Activated naive CD8-positive, alpha-beta T cell treated with anti-CD3 and anti-CD28 coated beads for 36 hours (primary cell): Measurements from ENCODE around the gene TDG. TPM values are rescaled to one million over a fixed set of nuclear protein-coding genes. Genes with fewer than 3 reads are reported as not detected.
"Not testable (repeated sequence)": the region's sequence is repeated elsewhere in the genome, so short reads cannot be mapped to it uniquely, and the experiment has no call there.

Experiments
- DNase-seq: peaks from one replicate; pipeline ENCODE4 v3.0.0; 2021
- H3K27ac Mint-ChIP-seq: one replicate; pipeline ENCODE4 v1.8.0; 2022; ENCODE audit warnings: mild to moderate bottlenecking, moderate library complexity, mixed read lengths
- H3K27me3 Mint-ChIP-seq: one replicate; pipeline ENCODE4 v1.8.0; 2022; ENCODE audit warnings: mild to moderate bottlenecking, mixed read lengths
- H3K36me3 Mint-ChIP-seq: one replicate; pipeline ENCODE4 v1.8.0; 2021; ENCODE audit warnings: mild to moderate bottlenecking, mixed read lengths
- H3K4me1 Mint-ChIP-seq: one replicate; pipeline ENCODE4 v1.8.0; 2021; ENCODE audit warnings: mixed read lengths
- H3K4me3 Mint-ChIP-seq: one replicate; pipeline ENCODE4 v1.8.0; 2022; ENCODE audit warnings: mild to moderate bottlenecking, moderate library complexity, mixed read lengths
- H3K9me3 Mint-ChIP-seq: one replicate; pipeline ENCODE4 v1.8.0; 2022; ENCODE audit warnings: mixed read lengths
- total RNA-seq, 2 experiments: library from RNA; stranded (reverse); gene quantifications; one replicate each; pipeline ENCODE4 v1.2.3, GENCODE V29; 2021

The TDG gene
- total RNA-seq, 2 experiments from 2014 or later = 58.3 to 59.3 TPM

GRCh38 chr12:103986829-103987228 lies 21.2 kb downstream of the TDG start:
- no peak for DNase-seq
- Mint-ChIP-seq H3K4me3 (no peak overlapping the region), H3K27ac (no peak overlapping the region), H3K4me1 (no peaks in the 10 kb centered on the region), H3K36me3 (peaks cover 9% of the 10 kb centered on the region), H3K9me3 (no peaks in the 10 kb centered on the region), H3K27me3 (no peaks in the 10 kb centered on the region)

GRCh38 chr12:103994235-103994634 lies 28.6 kb downstream of the TDG start:
- no peaks in the 10 kb centered on the region for H3K4me1 Mint-ChIP-seq
- H3K27ac Mint-ChIP-seq = no peak overlapping the region
- no peaks in the 10 kb centered on the region for H3K9me3 Mint-ChIP-seq
- no peaks in the 10 kb centered on the region for H3K36me3 Mint-ChIP-seq
- no peaks in the 10 kb centered on the region for H3K27me3 Mint-ChIP-seq
- no peak for DNase-seq
- no peak overlapping the region for H3K4me3 Mint-ChIP-seq

- H3K9me3 Mint-ChIP-seq = no peaks in the 10 kb centered on the region
- H3K27ac Mint-ChIP-seq = no peak overlapping the region
- no peaks in the 10 kb centered on the region for H3K4me1 Mint-ChIP-seq
- peaks cover 3% of the 10 kb centered on the region for H3K27me3 Mint-ChIP-seq
- H3K4me3 Mint-ChIP-seq = no peak overlapping the region
- DNase-seq = no peak
- no peaks in the 10 kb centered on the region for H3K36me3 Mint-ChIP-seq
Measured at GRCh38 chr12:103996595-103996994, 30.9 kb downstream of the TDG start.

GRCh38 chr12:103997286-103997900 lies 31.7 kb downstream of the TDG start:
- H3K9me3 Mint-ChIP-seq = no peaks in the 10 kb centered on the region
- no peak for DNase-seq
- no peak overlapping the region for H3K4me3 Mint-ChIP-seq
- no peaks in the 10 kb centered on the region for H3K36me3 Mint-ChIP-seq
- peaks cover 3% of the 10 kb centered on the region for H3K27me3 Mint-ChIP-seq
- H3K4me1 Mint-ChIP-seq = no peaks in the 10 kb centered on the region
- H3K27ac Mint-ChIP-seq = no peak overlapping the region

GRCh38 chr12:103998976-103999375 lies 33.3 kb downstream of the TDG start:
- Mint-ChIP-seq H3K36me3 (no peaks in the 10 kb centered on the region), H3K27ac (no peak overlapping the region), H3K4me1 (no peaks in the 10 kb centered on the region), H3K9me3 (no peaks in the 10 kb centered on the region), H3K27me3 (peaks cover 15% of the 10 kb centered on the region), H3K4me3 (no peak overlapping the region)
- no peak for DNase-seq

GRCh38 chr12:104000807-104001434 lies 35.2 kb downstream of the TDG start:
- H3K4me1 Mint-ChIP-seq = no peaks in the 10 kb centered on the region
- H3K9me3 Mint-ChIP-seq = no peaks in the 10 kb centered on the region
- no peak overlapping the region for H3K27ac Mint-ChIP-seq
- H3K27me3 Mint-ChIP-seq = peaks cover 28% of the 10 kb centered on the region
- no peak for DNase-seq
- no peaks in the 10 kb centered on the region for H3K36me3 Mint-ChIP-seq
- H3K4me3 Mint-ChIP-seq = no peak overlapping the region

GRCh38 chr12:104002686-104003085 lies 37.0 kb downstream of the TDG start:
- H3K27ac Mint-ChIP-seq = no peak overlapping the region
- no peaks in the 10 kb centered on the region for H3K9me3 Mint-ChIP-seq
- DNase-seq = no peak
- no peaks in the 10 kb centered on the region for H3K36me3 Mint-ChIP-seq
- no peak overlapping the region for H3K4me3 Mint-ChIP-seq
- peaks cover 33% of the 10 kb centered on the region for H3K27me3 Mint-ChIP-seq
- no peaks in the 10 kb centered on the region for H3K4me1 Mint-ChIP-seq

- no peaks in the 10 kb centered on the region for H3K9me3 Mint-ChIP-seq
- H3K27me3 Mint-ChIP-seq = peaks cover 33% of the 10 kb centered on the region
- DNase-seq = no peak
- no peaks in the 10 kb centered on the region for H3K4me1 Mint-ChIP-seq
- no peaks in the 10 kb centered on the region for H3K36me3 Mint-ChIP-seq
- H3K27ac Mint-ChIP-seq = no peak overlapping the region
- no peak overlapping the region for H3K4me3 Mint-ChIP-seq
Measured at GRCh38 chr12:104003596-104003995, 37.9 kb downstream of the TDG start.

GRCh38 chr12:104006929-104007328 lies 41.3 kb downstream of the TDG start:
- Mint-ChIP-seq H3K9me3 (no peaks in the 10 kb centered on the region), H3K4me3 (no peak overlapping the region), H3K27me3 (peaks cover 35% of the 10 kb centered on the region), H3K36me3 (no peaks in the 10 kb centered on the region), H3K4me1 (no peaks in the 10 kb centered on the region), H3K27ac (no peak overlapping the region)
- no peak for DNase-seq

GRCh38 chr12:104010121-104010520 lies 44.4 kb downstream of the TDG start:
- H3K4me3 Mint-ChIP-seq = no peak overlapping the region
- H3K27me3 Mint-ChIP-seq = peaks cover 18% of the 10 kb centered on the region
- no peaks in the 10 kb centered on the region for H3K9me3 Mint-ChIP-seq
- no peaks in the 10 kb centered on the region for H3K4me1 Mint-ChIP-seq
- DNase-seq = no peak
- no peak overlapping the region for H3K27ac Mint-ChIP-seq
- H3K36me3 Mint-ChIP-seq = no peaks in the 10 kb centered on the region

- no peak overlapping the region for H3K4me3 Mint-ChIP-seq
- H3K27ac Mint-ChIP-seq = no peak overlapping the region
- no peak for DNase-seq
- no peaks in the 10 kb centered on the region for H3K9me3 Mint-ChIP-seq
- H3K36me3 Mint-ChIP-seq = no peaks in the 10 kb centered on the region
- no peaks in the 10 kb centered on the region for H3K4me1 Mint-ChIP-seq
- peaks cover 13% of the 10 kb centered on the region for H3K27me3 Mint-ChIP-seq
Measured at GRCh38 chr12:104010606-104011169, 45.0 kb downstream of the TDG start.

GRCh38 chr12:104011253-104011652 lies 45.6 kb downstream of the TDG start:
- Mint-ChIP-seq H3K4me1 (no peaks in the 10 kb centered on the region), H3K36me3 (no peaks in the 10 kb centered on the region)

GRCh38 chr12:104012331-104012730 lies 46.7 kb downstream of the TDG start:
- Mint-ChIP-seq H3K27ac (no peak overlapping the region), H3K9me3 (no peaks in the 10 kb centered on the region), H3K36me3 (no peaks in the 10 kb centered on the region), H3K4me1 (no peaks in the 10 kb centered on the region), H3K4me3 (no peak overlapping the region), H3K27me3 (peaks cover 7% of the 10 kb centered on the region)
- DNase-seq = no peak

More at GRCh38 chr12:104011253-104011652, 45.6 kb downstream of the TDG start:
- Mint-ChIP-seq H3K4me3 (no peak overlapping the region), H3K9me3 (no peaks in the 10 kb centered on the region), H3K27me3 (peaks cover 10% of the 10 kb centered on the region), H3K27ac (no peak overlapping the region)
- DNase-seq = no peak

- H3K27ac Mint-ChIP-seq, H3K4me3 Mint-ChIP-seq, H3K4me1 Mint-ChIP-seq, H3K36me3 Mint-ChIP-seq, H3K9me3 Mint-ChIP-seq, DNase-seq: not testable (repeated sequence)
- H3K27me3 Mint-ChIP-seq = peaks cover 21% of the 10 kb centered on the region
Measured at GRCh38 chr12:104021862-104022261, 56.2 kb downstream of the TDG start.

GRCh38 chr12:104022786-104023185 lies 57.1 kb downstream of the TDG start:
- Mint-ChIP-seq H3K27me3 (peaks cover 21% of the 10 kb centered on the region), H3K4me1 (no peaks in the 10 kb centered on the region), H3K9me3 (peaks cover 2% of the 10 kb centered on the region), H3K4me3 (no peak overlapping the region), H3K36me3 (no peaks in the 10 kb centered on the region), H3K27ac (no peak overlapping the region)
- no peak for DNase-seq

- Mint-ChIP-seq H3K27ac (no peak overlapping the region), H3K4me3 (no peak overlapping the region), H3K36me3 (no peaks in the 10 kb centered on the region), H3K9me3 (peaks cover 2% of the 10 kb centered on the region), H3K27me3 (peaks cover 21% of the 10 kb centered on the region), H3K4me1 (no peaks in the 10 kb centered on the region)
- no peak for DNase-seq
Measured at GRCh38 chr12:104023710-104024109, 58.0 kb downstream of the TDG start.
